SK-N-MC (cell line): ENCODE measurements around the gene CBL.

Source experiments
- DNase-seq: peaks from one replicate; pipeline ENCODE4 v3.0.0-alpha.2; 2011; ENCODE audit warnings: low read depth, low spot score
- H3K27ac ChIP-seq: fragments of 200-600 bp; sonication (generic); 2 replicates; pipeline ENCODE4 v1.5.1; 2016; ENCODE audit warnings: mixed run types
- H3K36me3 ChIP-seq: fragments of 200-600 bp; sonication (generic); 2 replicates; pipeline ENCODE4 v1.6.1; 2017; ENCODE audit warnings: antibody characterized with exemption, low read length, mixed read lengths; ENCODE audit not compliant: insufficient read depth
- H3K4me3 ChIP-seq: fragments of 200-600 bp; sonication (generic); 2 replicates; pipeline ENCODE4 v1.5.1; 2016
- H3K9ac ChIP-seq: fragments of 200-600 bp; sonication (generic); 2 replicates; pipeline ENCODE4 v1.8.0; 2017; ENCODE audit warnings: mixed run types, mixed read lengths; ENCODE audit not compliant: insufficient read length
- H3K9me3 ChIP-seq: fragments of 200-600 bp; sonication (generic); 2 replicates; pipeline ENCODE4 v1.6.1; 2017; ENCODE audit warnings: low read depth, mild to moderate bottlenecking, antibody characterized with exemption, low read length, moderate library complexity, mixed read lengths
- EZH2 ChIP-seq: fragments of 200-600 bp; sonication (generic); IDR thresholded peaks from one replicate; pipeline ENCODE4 v1.6.1; 2017; ENCODE audit warnings: antibody characterized with exemption
- FOXP2 ChIP-seq: optimal IDR thresholded peaks from 2 replicates; pipeline ENCODE3; 2011; ENCODE audit warnings: mild to moderate bottlenecking, moderate library complexity; ENCODE audit not compliant: insufficient read depth; ENCODE audit errors: extremely low read length, control extremely low read depth
- POLR2AphosphoS5 ChIP-seq: IDR thresholded peaks from 2 replicates; pipeline ENCODE4 v1.6.1; 2012; ENCODE audit warnings: mild to moderate bottlenecking, low read depth, low read length, borderline replicate concordance

CBL gene

DNA sequence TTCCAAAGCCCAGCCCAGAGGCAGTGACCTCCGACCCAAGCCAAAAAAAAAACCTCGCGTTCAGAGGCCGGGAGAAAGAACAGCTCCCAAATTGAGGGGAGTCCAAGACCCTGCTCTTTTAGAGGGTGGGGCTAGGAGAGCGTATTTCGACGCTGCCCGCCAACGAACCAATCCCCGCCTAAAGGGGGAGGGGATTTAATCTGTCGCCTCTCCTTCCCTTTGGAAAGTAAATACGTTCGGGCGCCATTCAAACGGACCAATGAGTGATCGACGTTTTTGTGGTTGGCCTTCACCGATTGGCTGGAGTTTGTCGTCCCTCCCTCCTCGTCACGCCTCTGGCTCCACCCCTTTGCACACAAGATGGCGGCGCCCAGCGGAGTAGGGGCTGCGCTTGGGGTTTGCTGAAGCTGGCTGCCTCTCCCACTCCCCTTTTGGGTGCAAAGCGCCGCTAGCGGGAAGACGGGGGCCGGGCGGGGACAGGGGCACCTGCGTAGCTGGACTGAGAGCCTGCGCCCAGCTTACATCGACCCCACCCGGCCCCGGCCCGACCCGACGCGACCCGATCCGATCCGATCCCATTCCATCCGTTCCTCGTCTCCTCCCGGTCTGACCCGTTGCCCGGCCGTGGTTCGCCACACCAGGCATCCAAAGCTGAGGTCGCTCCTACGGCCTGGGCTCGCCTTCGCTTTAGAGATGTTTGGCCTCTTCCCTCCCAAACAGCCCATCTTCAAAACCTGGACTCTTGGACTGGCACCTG, 128.2 kb downstream of the CBL start, which contains the start of gene RNF26:
RNF26 (plus strand) TSS at position 354 of the 757 bp plus-strand sequence. CDS start 596 bp downstream, outside the sequence.
- no peak for TF ChIP-seq EZH2
- peak; percentile 84; the same call in 1 of the 2 replicates for TF ChIP-seq POLR2AphosphoS5
- peak within 1 kb of the TSS; percentile 90 for H3K27ac ChIP-seq
- DNase-seq, result peak; percentile 96
- no peaks in the 10 kb centered on the region; the same call in 1 of the 2 replicates for H3K36me3 ChIP-seq
- H3K9ac ChIP-seq, result peak within 1 kb of the TSS; percentile 94
- no peaks in the 10 kb centered on the region for H3K9me3 ChIP-seq
- peak within 1 kb of the TSS; percentile 94 for H3K4me3 ChIP-seq

DNA sequence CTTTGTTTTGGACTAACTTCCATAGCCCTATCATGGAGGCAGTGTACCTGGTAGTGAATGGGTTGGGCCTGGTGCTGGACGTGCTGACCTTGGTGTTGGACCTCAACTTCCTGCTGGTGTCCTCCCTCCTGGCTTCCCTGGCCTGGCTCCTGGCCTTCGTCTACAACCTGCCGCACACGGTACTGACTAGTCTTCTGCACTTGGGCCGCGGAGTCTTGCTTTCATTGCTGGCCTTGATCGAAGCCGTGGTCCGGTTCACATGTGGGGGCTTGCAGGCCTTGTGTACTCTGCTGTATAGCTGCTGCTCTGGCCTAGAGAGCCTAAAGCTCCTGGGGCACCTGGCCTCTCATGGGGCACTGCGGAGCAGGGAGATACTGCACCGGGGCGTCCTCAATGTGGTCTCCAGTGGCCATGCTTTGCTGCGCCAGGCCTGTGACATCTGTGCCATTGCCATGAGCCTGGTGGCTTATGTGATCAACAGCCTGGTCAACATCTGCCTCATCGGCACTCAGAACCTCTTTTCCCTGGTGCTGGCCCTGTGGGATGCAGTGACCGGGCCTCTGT, 129.0 kb downstream of the CBL start:
- H3K9me3 ChIP-seq, result no peaks in the 10 kb centered on the region
- peak overlapping the region; percentile 94 for H3K4me3 ChIP-seq
- H3K36me3 ChIP-seq, result no peaks in the 10 kb centered on the region; the same call in 1 of the 2 replicates
- DNase-seq, result no peak
- no peak for TF ChIP-seq FOXP2
- no peak for TF ChIP-seq POLR2AphosphoS5
- TF ChIP-seq EZH2, result no peak
- H3K27ac ChIP-seq, result peak overlapping the region; percentile 67; the same call in 1 of the 2 replicates
- peak overlapping the region; percentile 94 for H3K9ac ChIP-seq

- H3K9ac ChIP-seq, result no peak overlapping the region
- DNase-seq, result no peak
- TF ChIP-seq POLR2AphosphoS5 (no peak), FOXP2 (no peak), EZH2 (no peak)
- no peak overlapping the region for H3K27ac ChIP-seq
- H3K36me3 ChIP-seq, result no peaks in the 10 kb centered on the region; the same call in 1 of the 2 replicates
- H3K9me3 ChIP-seq, result no peaks in the 10 kb centered on the region
- H3K4me3 ChIP-seq, result peak overlapping the region; percentile 94
Measured at GRCh38 chr11:119335655-119336543, 129.8 kb downstream of the CBL start.

GRCh38 chr11:119336744-119337469, 130.8 kb downstream of the CBL start:
- DNase-seq, result no peak
- no peaks in the 10 kb centered on the region for H3K9me3 ChIP-seq
- H3K4me3 ChIP-seq, result peak overlapping the region; percentile 69
- peak overlapping the region; percentile 73 for H3K27ac ChIP-seq
- no peak overlapping the region for H3K9ac ChIP-seq
- no peaks in the 10 kb centered on the region; the same call in 1 of the 2 replicates for H3K36me3 ChIP-seq
- TF ChIP-seq EZH2, result no peak
- TF ChIP-seq FOXP2, result no peak

GRCh38 chr11:119337581-119338317, 131.6 kb downstream of the CBL start:
- H3K9me3 ChIP-seq, result no peaks in the 10 kb centered on the region

GRCh38 chr11:119338318-119338890, 132.3 kb downstream of the CBL start:
- DNase-seq, result no peak

More at GRCh38 chr11:119337581-119338317, 131.6 kb downstream of the CBL start:
- Histone ChIP-seq H3K9ac (peak overlapping the region; percentile 12), H3K4me3 (peak overlapping the region; percentile 69), H3K36me3 (no peaks in the 10 kb centered on the region; the same call in 1 of the 2 replicates), H3K27ac (peak overlapping the region; percentile 73)
- no peak for TF ChIP-seq EZH2
- no peak for TF ChIP-seq FOXP2
- no peak for TF ChIP-seq POLR2AphosphoS5
- no peak for DNase-seq

DNA sequence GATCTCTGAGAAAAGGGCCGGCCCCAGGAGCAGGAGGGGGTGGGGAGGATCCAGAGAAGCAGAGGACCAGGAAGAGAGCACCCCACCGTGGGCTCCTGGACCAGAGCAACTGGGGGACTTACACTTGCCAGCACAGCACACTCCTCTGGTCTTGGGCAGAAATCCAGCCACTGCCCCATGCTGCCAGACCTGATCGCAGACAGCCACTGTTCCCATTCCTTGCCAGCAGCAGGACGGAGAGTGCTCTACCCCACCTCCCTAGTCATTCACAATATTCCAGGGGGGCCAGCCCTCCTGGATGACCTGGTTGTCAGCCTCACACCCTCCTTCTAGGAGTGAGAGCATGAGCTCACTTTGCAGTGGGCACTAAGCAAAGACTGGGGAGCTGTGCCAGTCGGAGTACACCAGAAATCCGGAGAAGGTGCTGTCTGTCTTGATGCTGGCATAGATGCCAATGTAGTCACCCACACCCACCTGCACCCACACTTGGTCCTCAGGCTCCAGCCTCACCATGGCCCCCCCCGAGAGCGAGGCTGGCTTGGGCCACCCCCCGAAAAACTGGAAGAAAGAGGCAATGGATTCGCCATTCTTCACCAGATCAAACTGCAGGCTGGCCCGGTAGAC, 132.9 kb downstream of the CBL start:
- TF ChIP-seq EZH2, result no peak
- TF ChIP-seq POLR2AphosphoS5, result no peak
- no peak for TF ChIP-seq FOXP2
- no peak for DNase-seq
- H3K9me3 ChIP-seq, result no peaks in the 10 kb centered on the region
- no peak overlapping the region for H3K27ac ChIP-seq
- H3K9ac ChIP-seq, result no peak overlapping the region
- no peaks in the 10 kb centered on the region; the same call in 1 of the 2 replicates for H3K36me3 ChIP-seq
- no peak overlapping the region; the same call in 1 of the 2 replicates for H3K4me3 ChIP-seq

More at GRCh38 chr11:119338318-119338890, 132.3 kb downstream of the CBL start:
- Histone ChIP-seq H3K4me3 (peak overlapping the region; percentile 69), H3K9ac (no peak overlapping the region), H3K9me3 (no peaks in the 10 kb centered on the region), H3K27ac (peak overlapping the region; percentile 73; the same call in 1 of the 2 replicates), H3K36me3 (no peaks in the 10 kb centered on the region; the same call in 1 of the 2 replicates)
- TF ChIP-seq POLR2AphosphoS5, result no peak
- TF ChIP-seq FOXP2, result no peak
- TF ChIP-seq EZH2, result no peak
